H1 (cell line): ENCODE results near the gene FAM120B. TPM values are rescaled to one million over a fixed set of nuclear protein-coding genes. Genes with fewer than 3 reads are reported as not detected.
A peak's percentile ranks its signal among the peaks of the same experiment; 100 is the strongest.

ENCODE experiments used
- CBX5 ChIP-seq: fragments of 300-800, 300-1000 bp; sonication (generic); IDR thresholded peaks from 2 replicates; pipeline ENCODE4 v1.7.1; 2016; ENCODE audit warnings: antibody characterized with exemption, low read length, low read depth
- CBX8 ChIP-seq: fragments of 300-800, 300-1000 bp; sonication (generic); IDR thresholded peaks from 2 replicates; pipeline ENCODE4 v1.7.1; 2016; ENCODE audit warnings: low read depth, low read length, borderline replicate concordance
- CEBPB ChIP-seq: IDR thresholded peaks from 2 replicates; pipeline ENCODE4 v1.6.1; 2012; ENCODE audit warnings: low read depth, low read length
- CTBP2 ChIP-seq: IDR thresholded peaks from 2 replicates; pipeline ENCODE4 v1.7.0; 2011; ENCODE audit warnings: borderline replicate concordance, mild to moderate bottlenecking, moderate library complexity, mixed read lengths, low read length; ENCODE audit not compliant: insufficient read depth, insufficient read length
- FOSL1 ChIP-seq: IDR thresholded peaks from 2 replicates; pipeline ENCODE4 v1.6.1; 2011; ENCODE audit warnings: mild to moderate bottlenecking, low read depth, low read length, moderate library complexity; ENCODE audit not compliant: insufficient read depth
- HDAC6 ChIP-seq: IDR thresholded peaks from one replicate; pipeline ENCODE4 v1.7.1; 2012; ENCODE audit warnings: low read depth, mild to moderate bottlenecking, inconsistent platforms, low read length, moderate library complexity
- KDM1A ChIP-seq: fragments of 200-600, 300-600 bp; sonication (generic); IDR thresholded peaks from 2 replicates; pipeline ENCODE4 v1.7.1; 2016; ENCODE audit warnings: mild to moderate bottlenecking, low read length, borderline replicate concordance
- KDM5A ChIP-seq: fragments of 200-600 bp; IDR thresholded peaks from 2 replicates; pipeline ENCODE4 v1.7.1; 2012; ENCODE audit warnings: mild to moderate bottlenecking, low read length, inconsistent platforms, mixed read lengths
- NANOG ChIP-seq: IDR thresholded peaks from 2 replicates; pipeline ENCODE4 v1.6.1; 2011; ENCODE audit warnings: low read length, low read depth, mild to moderate bottlenecking, inconsistent platforms; ENCODE audit not compliant: insufficient read depth, poor library complexity, severe bottlenecking
- RBBP5 ChIP-seq: IDR thresholded peaks from 2 replicates; pipeline ENCODE4 v1.7.1; 2012; ENCODE audit warnings: low read depth, mild to moderate bottlenecking, inconsistent platforms, low read length, moderate library complexity, borderline replicate concordance
- SIRT6 ChIP-seq: IDR thresholded peaks from one replicate; pipeline ENCODE4 v1.7.1; 2012; ENCODE audit warnings: low read length, inconsistent platforms
- SIX5 ChIP-seq: IDR thresholded peaks from 2 replicates; pipeline ENCODE4 v1.6.1; 2011; ENCODE audit warnings: mild to moderate bottlenecking, low read depth, low read length
- SP1 ChIP-seq: IDR thresholded peaks from 2 replicates; pipeline ENCODE4 v1.6.1; 2011; ENCODE audit warnings: low read depth, low read length
- SP2 ChIP-seq: IDR thresholded peaks from 2 replicates; pipeline ENCODE4 v1.6.1; 2012; ENCODE audit warnings: mild to moderate bottlenecking, low read length, inconsistent platforms
- SUZ12 ChIP-seq: fragments of 200-600 bp; sonication (generic); IDR thresholded peaks from 2 replicates; pipeline ENCODE4 v1.6.1; 2012; ENCODE audit warnings: mild to moderate bottlenecking, inconsistent platforms, low read length, moderate library complexity, mixed read lengths
- ZNF274 ChIP-seq: IDR thresholded peaks from 2 replicates; pipeline ENCODE4 v1.7.0; 2012; ENCODE audit warnings: low read length, borderline replicate concordance; ENCODE audit errors: extremely low read depth
- polyA plus RNA-seq, 7 experiments: library from polyadenylated mRNA; depleted of rRNA in 3 of 7; stranded (reverse) in 5 of 7; unstranded in 2 of 7; fragments of >200 nt in 5 of 7; fragments of 200-250 nt in 2 of 7; gene quantifications; 1 replicate in 5 of 7; 2 replicates in 1 of 7; 4 replicates in 1 of 7; pipeline versions ENCODE4 v1.2.1 to v1.2.3, GENCODE V29; 2011 to 2013; ENCODE audit warnings: missing spikeins in 2 of 7, mixed read lengths in 2 of 7
- total RNA-seq: library from RNA; stranded (reverse); fragmentation: NEBNext Ultra II Directional; extraction: Animal tissue kit (Norgen Biotek cat#: 25700); gene quantifications from 2 replicates; pipeline ENCODE4 v1.2.1, GENCODE V29; 2021
- TF ChIP-seq, protein P1 (sequence below): IDR thresholded peaks from 2 replicates; pipeline ENCODE4 v1.6.1; 2011; ENCODE audit warnings: low read depth, mild to moderate bottlenecking, low read length; ENCODE audit not compliant: insufficient read depth
- TF ChIP-seq, protein P2 (sequence below): IDR thresholded peaks from 2 replicates; pipeline ENCODE4 v1.6.1; 2012; ENCODE audit warnings: low read length, inconsistent platforms
- TF ChIP-seq, protein P3 (sequence below): IDR thresholded peaks from 2 replicates; pipeline ENCODE4 v1.6.1; 2012; ENCODE audit warnings: inconsistent platforms

FAM120B gene
- total and polyA plus RNA-seq, 2 of the 8 experiments (the other 6 are each of a cell fraction or from before 2014, with no cell fraction given), result 5.1 to 12.5 TPM

DNA sequence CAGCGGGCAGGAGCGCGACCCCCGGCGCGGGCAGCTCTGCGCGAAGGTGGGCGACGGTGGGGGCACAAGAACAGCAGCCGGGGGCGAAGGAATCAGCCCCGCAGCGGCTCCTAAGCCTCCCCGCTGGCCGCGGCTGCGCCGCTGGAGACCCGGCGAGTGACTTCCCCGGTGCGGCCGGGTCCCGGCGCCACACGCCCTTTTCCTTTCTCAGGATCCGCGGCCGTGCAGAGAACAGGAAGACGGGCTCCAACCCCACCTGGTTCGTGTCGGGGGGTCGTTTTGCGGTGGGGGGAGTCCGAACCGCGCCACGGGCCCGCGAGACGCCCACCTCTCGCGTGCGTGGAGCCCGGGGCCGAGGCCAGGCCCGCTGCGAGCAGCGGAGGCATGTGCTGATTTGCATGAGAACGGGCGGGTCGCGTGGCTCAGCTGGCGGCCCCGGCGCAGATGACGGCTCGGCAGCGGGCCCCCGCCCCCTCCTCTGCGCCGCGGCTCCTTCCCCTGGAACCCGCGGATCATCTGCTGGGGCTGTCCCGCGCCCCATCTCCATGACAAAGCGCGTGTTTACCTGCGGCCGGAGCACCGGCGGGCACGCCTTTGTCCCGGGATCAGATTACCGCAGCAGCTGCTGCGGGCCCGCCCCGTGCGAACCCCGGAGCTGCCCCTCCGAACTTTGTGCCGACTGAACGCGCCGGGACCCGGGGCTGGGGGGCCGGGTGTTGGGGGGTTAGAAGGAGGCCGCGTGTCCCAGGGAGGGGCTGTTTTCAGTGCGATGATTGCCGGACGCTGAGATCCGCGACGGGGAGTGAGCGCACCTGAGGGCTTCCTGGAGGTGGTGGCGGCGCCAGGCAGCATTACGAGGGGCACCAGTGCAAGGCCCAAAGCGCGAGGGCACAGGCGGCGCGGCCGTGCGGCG lies 10.8 kb upstream of the FAM120B start (continued):
- no peak; the same call in 1 of the 2 replicates for TF ChIP-seq RBBP5
- no peak for TF ChIP-seq FOSL1
- TF ChIP-seq NANOG, result no peak
- no peak for TF ChIP-seq ZNF274
- no peak; the same call in 1 of the 2 replicates for TF ChIP-seq KDM1A
- no peak for TF ChIP-seq CBX8
- TF ChIP-seq, protein P1, sequence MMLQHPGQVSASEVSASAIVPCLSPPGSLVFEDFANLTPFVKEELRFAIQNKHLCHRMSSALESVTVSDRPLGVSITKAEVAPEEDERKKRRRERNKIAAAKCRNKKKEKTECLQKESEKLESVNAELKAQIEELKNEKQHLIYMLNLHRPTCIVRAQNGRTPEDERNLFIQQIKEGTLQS, result no peak
- no peak for TF ChIP-seq CBX5
- no peak for TF ChIP-seq KDM5A
- no peak for TF ChIP-seq HDAC6
- TF ChIP-seq SUZ12, result peak; percentile 64
- TF ChIP-seq CEBPB, result no peak
- no peak for TF ChIP-seq SP2
- TF ChIP-seq, protein P2, sequence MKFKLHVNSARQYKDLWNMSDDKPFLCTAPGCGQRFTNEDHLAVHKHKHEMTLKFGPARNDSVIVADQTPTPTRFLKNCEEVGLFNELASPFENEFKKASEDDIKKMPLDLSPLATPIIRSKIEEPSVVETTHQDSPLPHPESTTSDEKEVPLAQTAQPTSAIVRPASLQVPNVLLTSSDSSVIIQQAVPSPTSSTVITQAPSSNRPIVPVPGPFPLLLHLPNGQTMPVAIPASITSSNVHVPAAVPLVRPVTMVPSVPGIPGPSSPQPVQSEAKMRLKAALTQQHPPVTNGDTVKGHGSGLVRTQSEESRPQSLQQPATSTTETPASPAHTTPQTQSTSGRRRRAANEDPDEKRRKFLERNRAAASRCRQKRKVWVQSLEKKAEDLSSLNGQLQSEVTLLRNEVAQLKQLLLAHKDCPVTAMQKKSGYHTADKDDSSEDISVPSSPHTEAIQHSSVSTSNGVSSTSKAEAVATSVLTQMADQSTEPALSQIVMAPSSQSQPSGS, result no peak
- TF ChIP-seq SIX5, result no peak
- no peak for TF ChIP-seq SIRT6
- TF ChIP-seq, protein P3, sequence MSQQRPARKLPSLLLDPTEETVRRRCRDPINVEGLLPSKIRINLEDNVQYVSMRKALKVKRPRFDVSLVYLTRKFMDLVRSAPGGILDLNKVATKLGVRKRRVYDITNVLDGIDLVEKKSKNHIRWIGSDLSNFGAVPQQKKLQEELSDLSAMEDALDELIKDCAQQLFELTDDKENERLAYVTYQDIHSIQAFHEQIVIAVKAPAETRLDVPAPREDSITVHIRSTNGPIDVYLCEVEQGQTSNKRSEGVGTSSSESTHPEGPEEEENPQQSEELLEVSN, result no peak; the same call in none of the 2 replicates
- peak; percentile 23 for TF ChIP-seq CTBP2
- 0 out of 2 replicates have a peak, but pooled peaks have one; percentile 30 for TF ChIP-seq SP1
